PFSK-1 (cell line): ENCODE data around the gene F5.

Experiments
- POLR2AphosphoS5 ChIP-seq: IDR thresholded peaks from 2 replicates; pipeline ENCODE4 v1.6.1; 2012; ENCODE audit warnings: low read depth, mild to moderate bottlenecking, control low read depth, low read length, moderate library complexity
- REST ChIP-seq, 2 experiments: IDR thresholded peaks; 2 replicates each; pipeline versions ENCODE4 v1.6.1 to v1.8.0; 2011 to 2012; ENCODE audit warnings: low read depth in 2 of 2, low read length in 2 of 2, control low read depth in 1 of 2, inconsistent platforms in 1 of 2, mild to moderate bottlenecking in 1 of 2, moderate library complexity in 1 of 2; ENCODE audit not compliant: insufficient read depth in 1 of 2
- TAF1 ChIP-seq: IDR thresholded peaks from 2 replicates; pipeline ENCODE4 v1.6.1; 2012; ENCODE audit warnings: low read length, control low read depth, borderline replicate concordance; ENCODE audit not compliant: insufficient read depth

- TF ChIP-seq REST (IDR thresholded peaks at IDR 0.05; ENCODE audit: insufficient read depth in 1 of 2, low read depth in 2 of 2, low read length in 2 of 2) (no peak), POLR2AphosphoS5 (no peak), TAF1 (no peak)
Observed at GRCh38 chr1:169528215-169529067, 57.8 kb downstream of the F5 start.
